Natural killer cell (primary cell): ENCODE results near the gene GNB3. TPM values are rescaled to one million over a fixed set of nuclear protein-coding genes. Genes with fewer than 3 reads are reported as not detected.

ENCODE experiments used
- ATAC-seq, 3 donors: fragments of 150-1000 bp in 2 of 3; fragments of 200-7000 bp in 1 of 3; cut with Tn5 transposase; 1 replicate in 1 of 3; 2 replicates in 2 of 3; pipeline ENCODE4 v1.10.0; 2021; ENCODE audit warnings: mild to moderate bottlenecking in 2 of 3, moderate library complexity in 2 of 3
- DNase-seq, 2 donors: peaks; one replicate each; pipeline versions ENCODE4 v3.0.0 to v3.0.0-alpha.2; 2013 to 2021; ENCODE audit warnings: mixed read lengths in 1 of 2
- H3K27ac ChIP-seq: one replicate; pipeline ENCODE4 v1.5.1; 2013; ENCODE audit warnings: mild to moderate bottlenecking, low read length
- H3K27me3 ChIP-seq: one replicate; pipeline ENCODE4 v1.6.1; 2013; ENCODE audit warnings: low read length; ENCODE audit not compliant: control insufficient read depth, insufficient read depth
- H3K36me3 ChIP-seq: one replicate; pipeline ENCODE4 v1.6.1; 2013; ENCODE audit warnings: low read length; ENCODE audit not compliant: control insufficient read depth, insufficient read depth
- H3K4me1 ChIP-seq: one replicate; pipeline ENCODE4 v1.6.1; 2013; ENCODE audit warnings: low read length; ENCODE audit not compliant: control insufficient read depth, insufficient read depth
- H3K4me3 ChIP-seq: one replicate; pipeline ENCODE4 v1.5.1; 2013; ENCODE audit warnings: low read length
- H3K9me3 ChIP-seq: one replicate; pipeline ENCODE4 v1.6.1; 2013; ENCODE audit warnings: low read length; ENCODE audit not compliant: control insufficient read depth, insufficient read depth
- H3K27ac Mint-ChIP-seq, 2 donors: one replicate each; pipeline ENCODE4 v1.8.0; 2022; ENCODE audit warnings: mild to moderate bottlenecking in 2 of 2, mixed read lengths in 2 of 2, moderate library complexity in 1 of 2
- H3K27me3 Mint-ChIP-seq, 2 donors: one replicate each; pipeline ENCODE4 v1.8.0; 2022; ENCODE audit warnings: low read depth in 2 of 2, mixed read lengths in 2 of 2
- H3K36me3 Mint-ChIP-seq: one replicate; pipeline ENCODE4 v1.8.0; 2022; ENCODE audit warnings: mixed read lengths
- H3K4me1 Mint-ChIP-seq, 2 donors: one replicate each; pipeline ENCODE4 v1.8.0; 2022; ENCODE audit warnings: mixed read lengths in 2 of 2
- H3K4me3 Mint-ChIP-seq: one replicate; pipeline ENCODE4 v1.8.0; 2022; ENCODE audit warnings: mild to moderate bottlenecking, moderate library complexity, mixed read lengths
- H3K9me3 Mint-ChIP-seq, 2 donors: one replicate each; pipeline ENCODE4 v1.8.0; 2022; ENCODE audit warnings: mixed read lengths in 2 of 2
- WGBS: methylation state at CpG from one replicate; pipeline ENCODE4 v1.1.7; 2013; ENCODE audit warnings: missing lambda C conversion rate; ENCODE audit not compliant: insufficient coverage; 5-methylcytosine and 5-hydroxymethylcytosine counted together
- intact Hi-C: fragments of 100-400 bp; cut with micrococcal nuclease; formaldehyde crosslinking; loops from one replicate; pipeline ENCODE4 v1.14.2; 2022
- total RNA-seq, 4 donors: library from RNA; stranded (reverse); fragments of 120-200 nt in 1 of 4; gene quantifications; one replicate each; pipeline versions ENCODE4 v1.2.3 to v1.2.4, GENCODE V29; 2013 to 2022
- TF ChIP-seq, protein P1 (sequence below): fragments of 200-600 bp; IDR thresholded peaks from one replicate; pipeline ENCODE4 v1.8.0; 2022; ENCODE audit warnings: antibody characterized with exemption

The GNB3 gene
- total RNA-seq, 3 donors from 2014 or later (not counting 1 experiment from before 2014, with no cell fraction given), result not detected

DNA sequence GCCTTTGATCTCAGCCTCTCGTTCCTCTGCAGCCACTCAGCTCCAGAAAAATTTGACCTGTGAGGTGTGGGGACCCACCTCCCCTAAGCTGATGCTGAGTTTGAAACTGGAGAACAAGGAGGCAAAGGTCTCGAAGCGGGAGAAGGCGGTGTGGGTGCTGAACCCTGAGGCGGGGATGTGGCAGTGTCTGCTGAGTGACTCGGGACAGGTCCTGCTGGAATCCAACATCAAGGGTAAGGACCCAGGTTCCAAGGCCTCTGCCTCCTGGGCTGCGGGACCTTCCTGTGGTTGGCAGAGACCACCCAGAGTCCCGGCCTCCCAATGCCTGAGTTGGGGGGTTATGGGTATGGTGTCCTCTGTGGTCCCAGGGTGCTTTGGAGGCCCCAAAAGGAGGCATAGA is 23.6 kb upstream of the GNB3 start:
- intact Hi-C loops, result no loop called here
- no peaks in the 10 kb centered on the region for H3K9me3 Mint-ChIP-seq
- TF ChIP-seq, protein P1, sequence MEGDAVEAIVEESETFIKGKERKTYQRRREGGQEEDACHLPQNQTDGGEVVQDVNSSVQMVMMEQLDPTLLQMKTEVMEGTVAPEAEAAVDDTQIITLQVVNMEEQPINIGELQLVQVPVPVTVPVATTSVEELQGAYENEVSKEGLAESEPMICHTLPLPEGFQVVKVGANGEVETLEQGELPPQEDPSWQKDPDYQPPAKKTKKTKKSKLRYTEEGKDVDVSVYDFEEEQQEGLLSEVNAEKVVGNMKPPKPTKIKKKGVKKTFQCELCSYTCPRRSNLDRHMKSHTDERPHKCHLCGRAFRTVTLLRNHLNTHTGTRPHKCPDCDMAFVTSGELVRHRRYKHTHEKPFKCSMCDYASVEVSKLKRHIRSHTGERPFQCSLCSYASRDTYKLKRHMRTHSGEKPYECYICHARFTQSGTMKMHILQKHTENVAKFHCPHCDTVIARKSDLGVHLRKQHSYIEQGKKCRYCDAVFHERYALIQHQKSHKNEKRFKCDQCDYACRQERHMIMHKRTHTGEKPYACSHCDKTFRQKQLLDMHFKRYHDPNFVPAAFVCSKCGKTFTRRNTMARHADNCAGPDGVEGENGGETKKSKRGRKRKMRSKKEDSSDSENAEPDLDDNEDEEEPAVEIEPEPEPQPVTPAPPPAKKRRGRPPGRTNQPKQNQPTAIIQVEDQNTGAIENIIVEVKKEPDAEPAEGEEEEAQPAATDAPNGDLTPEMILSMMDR, result no peak
- H3K36me3 ChIP-seq, result no peaks in the 10 kb centered on the region
- H3K27ac ChIP-seq, result no peak overlapping the region
- peaks cover 10% of the 10 kb centered on the region for H3K4me1 ChIP-seq
- no peaks in the 10 kb centered on the region for H3K9me3 ChIP-seq
- no peak overlapping the region for H3K4me3 Mint-ChIP-seq
- no peaks in the 10 kb centered on the region for H3K36me3 Mint-ChIP-seq
- 95% methylated on average over 8 of the region's 8 CpGs for WGBS
- DNase-seq, result no peak
- H3K4me3 ChIP-seq, result no peak overlapping the region
- no peak overlapping the region for H3K27ac Mint-ChIP-seq
- no peak for ATAC-seq
- H3K27me3 Mint-ChIP-seq, result peaks cover 0 to 24% of the 10 kb centered on the region in 2 donors
- peaks cover 0 to 4% of the 10 kb centered on the region in 2 donors for H3K4me1 Mint-ChIP-seq
- H3K27me3 ChIP-seq, result peaks cover 5% of the 10 kb centered on the region

DNA sequence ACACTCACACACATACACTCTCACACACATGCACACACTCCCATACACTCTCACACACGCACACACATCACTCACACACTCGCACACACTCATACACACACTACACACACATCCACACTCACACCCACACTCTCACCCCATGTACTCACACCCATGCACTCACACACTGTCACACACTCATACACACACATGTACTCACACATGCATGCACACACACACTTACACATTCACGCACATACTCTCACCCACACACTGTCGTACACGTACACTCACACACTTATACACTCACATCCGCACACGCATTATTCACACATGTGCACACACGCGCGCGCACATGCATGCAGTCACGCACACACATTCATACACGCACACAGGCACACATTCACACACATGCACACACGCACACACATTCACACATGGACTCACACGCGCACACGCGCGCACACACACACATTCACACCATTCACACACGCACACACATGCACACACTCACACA is 23.0 kb upstream of the GNB3 start:
- intact Hi-C loops, result no loop called here
- Histone ChIP-seq H3K27me3 (peaks cover 8% of the 10 kb centered on the region), H3K4me3 (no peak overlapping the region), H3K9me3 (no peaks in the 10 kb centered on the region), H3K36me3 (no peaks in the 10 kb centered on the region), H3K4me1 (peaks cover 11% of the 10 kb centered on the region), H3K27ac (no peak overlapping the region)
- TF ChIP-seq, protein P1, result no peak
- 84% methylated on average over 20 of the region's 20 CpGs for WGBS
- no peak overlapping the region for H3K27ac Mint-ChIP-seq
- no peaks in the 10 kb centered on the region for H3K36me3 Mint-ChIP-seq
- DNase-seq, result no peak
- peaks cover 2 to 30% of the 10 kb centered on the region in 2 donors for H3K27me3 Mint-ChIP-seq
- H3K4me3 Mint-ChIP-seq, result no peak overlapping the region
- no peaks in the 10 kb centered on the region for H3K9me3 Mint-ChIP-seq
- peak in 1 of 3 donors; percentile 33 for ATAC-seq
- peaks cover 0 to 6% of the 10 kb centered on the region in 2 donors for H3K4me1 Mint-ChIP-seq

DNA sequence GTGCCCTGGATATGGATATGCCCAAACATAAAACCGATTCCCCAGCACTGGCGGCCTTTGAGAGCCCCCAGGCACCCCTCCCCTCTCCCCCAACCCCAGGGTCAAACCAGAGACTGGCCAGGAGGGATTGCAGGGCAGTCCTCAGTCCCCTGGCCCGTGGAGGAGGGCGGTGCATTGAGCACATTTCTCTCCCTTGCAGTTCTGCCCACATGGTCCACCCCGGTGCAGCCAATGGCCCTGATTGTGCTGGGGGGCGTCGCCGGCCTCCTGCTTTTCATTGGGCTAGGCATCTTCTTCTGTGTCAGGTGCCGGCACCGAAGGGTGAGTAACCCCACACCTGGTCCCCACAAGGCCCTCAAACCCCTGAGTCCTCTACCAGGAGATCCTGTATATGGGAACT is 22.5 kb upstream of the GNB3 start:
- intact Hi-C loops, result no loop called here
- Mint-ChIP-seq H3K4me3 (no peak overlapping the region), H3K36me3 (no peaks in the 10 kb centered on the region), H3K27ac (no peak overlapping the region), H3K27me3 (peaks cover 7 to 35% of the 10 kb centered on the region in 2 donors), H3K9me3 (no peaks in the 10 kb centered on the region), H3K4me1 (peaks cover 0 to 6% of the 10 kb centered on the region in 2 donors)
- ATAC-seq, result no peak
- Histone ChIP-seq H3K9me3 (no peaks in the 10 kb centered on the region), H3K4me1 (peaks cover 11% of the 10 kb centered on the region), H3K27me3 (peaks cover 8% of the 10 kb centered on the region), H3K4me3 (no peak overlapping the region), H3K36me3 (no peaks in the 10 kb centered on the region), H3K27ac (no peak overlapping the region)
- 95% methylated on average over 10 of the region's 10 CpGs for WGBS
- TF ChIP-seq, protein P1, result no peak
- DNase-seq, result no peak

DNA sequence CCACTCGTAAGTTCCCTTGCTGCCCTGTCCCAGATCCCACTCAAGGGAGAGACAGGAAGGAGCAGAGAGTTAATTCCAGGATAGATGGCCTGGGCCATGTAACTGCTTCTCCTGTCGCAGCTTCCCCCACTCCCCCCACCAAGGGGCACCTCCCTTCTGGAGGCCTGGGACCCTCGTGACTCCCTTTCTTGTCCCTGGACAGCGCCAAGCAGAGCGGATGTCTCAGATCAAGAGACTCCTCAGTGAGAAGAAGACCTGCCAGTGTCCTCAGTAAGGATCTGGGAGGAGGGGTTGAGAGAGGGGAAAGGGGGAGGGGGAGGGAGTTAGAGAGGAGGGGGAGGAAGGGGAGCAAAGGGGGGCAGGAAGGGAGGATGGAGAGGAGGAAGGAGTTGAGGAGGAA is 22.1 kb upstream of the GNB3 start:
- no peaks in the 10 kb centered on the region for H3K36me3 ChIP-seq
- Mint-ChIP-seq H3K36me3 (no peaks in the 10 kb centered on the region), H3K27me3 (peaks cover 8 to 38% of the 10 kb centered on the region in 2 donors), H3K4me1 (peaks cover 0 to 6% of the 10 kb centered on the region in 2 donors), H3K27ac (no peak overlapping the region), H3K9me3 (no peaks in the 10 kb centered on the region), H3K4me3 (no peak overlapping the region)
- H3K27ac ChIP-seq, result no peak overlapping the region
- 96% methylated on average over 5 of the region's 5 CpGs for WGBS
- ATAC-seq (no peak), DNase-seq (no peak)
- H3K9me3 ChIP-seq, result no peaks in the 10 kb centered on the region
- no peak overlapping the region for H3K4me3 ChIP-seq
- peaks cover 8% of the 10 kb centered on the region for H3K27me3 ChIP-seq
- TF ChIP-seq, protein P1, result no peak
- H3K4me1 ChIP-seq, result peaks cover 11% of the 10 kb centered on the region
- intact Hi-C loops, result no loop called here
